Brain microvascular endothelial cell (primary cell): Measurements from ENCODE around the gene MYADML2.
"Not testable (repeated sequence)": the region's sequence is repeated elsewhere in the genome, so short reads cannot be mapped to it uniquely, and the experiment has no call there.

Experiments
- DNase-seq: peaks from one replicate; pipeline ENCODE4 v3.0.0-alpha.2; 2020
- H3K27ac ChIP-seq: fragments of 250-450 bp; sonication (Bioruptor Pico); 2 replicates; pipeline ENCODE4 v1.5.1; 2020; ENCODE audit warnings: mild to moderate bottlenecking, moderate library complexity
- H3K27me3 ChIP-seq: fragments of 250-450 bp; sonication (Bioruptor Pico); replicated peaks from 2 replicates; pipeline ENCODE4 v1.5.1; 2020; ENCODE audit warnings: mild to moderate bottlenecking
- H3K36me3 ChIP-seq: fragments of 250-450 bp; sonication (Bioruptor Pico); replicated peaks from 2 replicates; pipeline ENCODE4 v1.5.1; 2020; ENCODE audit warnings: mild to moderate bottlenecking
- H3K4me3 ChIP-seq: 2 replicates; pipeline ENCODE4 v1.5.1; 2011; ENCODE audit warnings: low read depth, mild to moderate bottlenecking, control low read depth, low read length, moderate library complexity
- CTCF ChIP-seq: IDR thresholded peaks from 2 replicates; pipeline ENCODE4 v1.5.1; 2011; ENCODE audit warnings: low read depth, mild to moderate bottlenecking, moderate library complexity, low read length, control low read depth, inconsistent platforms; ENCODE audit errors: missing control alignments
- in situ Hi-C: cut with HindIII; loops from 2 replicates; pipeline ENCODE4 v1.10.0; 2017; ENCODE audit warnings: low sequenced_read_pairs, low pct_ligation_motif_present

MYADML2 gene

GRCh38 chr17:81955756-81956544, 8.9 kb upstream of the MYADML2 start:
- in situ Hi-C loops, result no loop called here
- no peak for TF ChIP-seq CTCF
- no peak overlapping the region for H3K4me3 ChIP-seq
- no peak overlapping the region for H3K27ac ChIP-seq
- no peak for DNase-seq
- peaks cover 34% of the 10 kb centered on the region for H3K27me3 ChIP-seq
- H3K36me3 ChIP-seq, result no peaks in the 10 kb centered on the region

- H3K27me3 ChIP-seq, result peaks cover 28% of the 10 kb centered on the region
- no peak overlapping the region for H3K27ac ChIP-seq
- no peak for DNase-seq
Observed at GRCh38 chr17:81955058-81955681, 8.1 kb upstream of the MYADML2 start.

GRCh38 chr17:81954131-81955057, 7.4 kb upstream of the MYADML2 start:
- in situ Hi-C loops, result no loop called here
- Histone ChIP-seq H3K27ac (no peak overlapping the region), H3K4me3 (no peak overlapping the region), H3K27me3 (peaks cover 20% of the 10 kb centered on the region), H3K36me3 (no peaks in the 10 kb centered on the region)
- TF ChIP-seq CTCF, result no peak
- no peak for DNase-seq

More at GRCh38 chr17:81955058-81955681, 8.1 kb upstream of the MYADML2 start:
- Histone ChIP-seq H3K4me3 (no peak overlapping the region), H3K36me3 (no peaks in the 10 kb centered on the region)
- no peak for TF ChIP-seq CTCF
- in situ Hi-C loops, result no loop called here

GRCh38 chr17:81953443-81953842, 6.4 kb upstream of the MYADML2 start:
- H3K4me3 ChIP-seq, in situ Hi-C loops, H3K27ac ChIP-seq, H3K36me3 ChIP-seq, DNase-seq: not testable (repeated sequence)
- H3K27me3 ChIP-seq, result peaks cover 10% of the 10 kb centered on the region

- no peak overlapping the region for H3K27ac ChIP-seq
- TF ChIP-seq CTCF, result no peak
- H3K4me3 ChIP-seq, result no peak overlapping the region
- no peak for DNase-seq
- peaks cover 4% of the 10 kb centered on the region for H3K27me3 ChIP-seq
- H3K36me3 ChIP-seq, result no peaks in the 10 kb centered on the region
- in situ Hi-C loops, result no loop called here
Observed at GRCh38 chr17:81952792-81953228, 5.8 kb upstream of the MYADML2 start.
